Measurements from ENCODE around the gene LDB1.
A peak's percentile ranks its signal among the peaks of the same experiment; 100 is the strongest.

Gene LDB1, protein sequence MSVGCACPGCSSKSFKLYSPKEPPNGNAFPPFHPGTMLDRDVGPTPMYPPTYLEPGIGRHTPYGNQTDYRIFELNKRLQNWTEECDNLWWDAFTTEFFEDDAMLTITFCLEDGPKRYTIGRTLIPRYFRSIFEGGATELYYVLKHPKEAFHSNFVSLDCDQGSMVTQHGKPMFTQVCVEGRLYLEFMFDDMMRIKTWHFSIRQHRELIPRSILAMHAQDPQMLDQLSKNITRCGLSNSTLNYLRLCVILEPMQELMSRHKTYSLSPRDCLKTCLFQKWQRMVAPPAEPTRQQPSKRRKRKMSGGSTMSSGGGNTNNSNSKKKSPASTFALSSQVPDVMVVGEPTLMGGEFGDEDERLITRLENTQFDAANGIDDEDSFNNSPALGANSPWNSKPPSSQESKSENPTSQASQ

DNA sequence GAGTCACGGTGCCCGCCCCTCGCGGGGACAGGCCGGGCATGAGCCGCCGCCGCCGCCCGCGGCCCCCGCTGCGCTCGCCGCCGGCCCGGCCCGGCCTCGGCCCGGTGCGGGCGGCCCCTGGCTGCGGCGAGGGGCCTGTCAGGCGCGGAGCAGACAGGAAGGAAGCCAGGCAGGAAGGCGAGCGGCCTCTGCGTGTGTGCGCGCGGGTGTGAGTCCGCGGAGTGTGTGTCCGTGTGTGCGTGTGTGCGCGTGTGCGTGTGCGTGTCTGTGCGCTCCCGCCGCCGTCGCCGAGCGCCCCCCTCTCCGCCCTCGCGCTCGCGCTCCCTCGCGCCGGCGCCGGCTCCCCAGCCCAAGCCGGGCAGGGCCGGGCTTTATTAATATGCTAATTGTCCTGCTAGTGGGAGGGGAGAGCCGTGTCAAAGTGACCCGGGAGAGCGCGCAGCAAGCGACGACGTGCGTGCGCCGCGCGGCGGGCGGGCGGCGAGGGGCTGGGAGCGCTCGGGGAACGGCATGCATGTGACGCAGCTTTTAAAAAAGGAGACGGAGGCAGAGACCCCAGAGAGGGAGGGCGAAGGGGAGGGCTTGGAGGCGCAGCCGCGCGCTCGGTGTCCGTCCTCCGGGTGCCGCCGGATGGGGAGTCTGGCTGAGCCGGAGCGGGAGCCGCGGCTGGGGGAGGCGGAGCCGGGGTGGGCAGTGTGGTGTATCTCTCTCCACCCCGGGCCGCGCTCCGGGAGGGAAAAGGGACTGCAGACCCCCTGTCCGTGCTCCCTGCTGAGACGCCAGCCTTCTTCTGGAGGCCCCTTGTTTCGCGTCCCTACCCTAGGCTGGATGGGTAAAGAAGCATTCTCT lies at the start of gene LDB1:
LDB1 (minus strand) TSS at position 227 of the 849 bp plus-strand sequence. CDS start 258 bp downstream, outside the sequence.
- DNase-seq = peak; percentile 96

- no peak for DNase-seq
Measured at GRCh38 chr10:102167861-102168260, 47.7 kb upstream of the LDB1 start.

DNA sequence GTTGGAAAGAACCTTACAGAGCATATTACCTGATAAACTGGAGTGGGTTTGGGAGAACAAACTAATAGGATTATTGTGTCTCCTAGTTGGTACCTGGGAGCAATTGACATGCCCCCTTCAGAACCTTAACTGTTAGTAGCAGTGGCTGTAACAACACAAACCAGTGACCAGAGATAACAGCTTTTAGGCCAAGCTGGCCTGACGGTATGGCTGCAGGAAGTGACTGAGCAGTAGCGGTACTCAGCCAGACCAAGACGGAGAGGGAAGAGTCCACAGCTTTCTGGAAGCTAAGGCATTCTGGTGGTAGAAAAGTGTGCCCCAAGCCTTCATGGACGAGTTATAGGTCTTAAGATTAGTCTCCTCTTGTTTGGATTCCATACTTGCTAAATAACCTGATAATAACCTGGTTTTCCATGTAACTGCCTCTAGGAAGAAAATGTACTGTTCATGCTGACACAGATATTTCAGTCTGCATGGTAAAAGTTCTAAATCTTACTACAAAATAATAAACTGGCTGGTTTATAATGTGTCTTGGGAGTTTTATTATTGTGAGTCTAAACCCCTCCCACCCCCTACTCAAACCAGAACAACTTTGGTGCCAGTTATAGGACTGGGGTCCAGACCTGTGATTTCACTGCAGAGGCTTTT lies 43.3 kb upstream of the LDB1 start:
- DNase-seq = no peak

GRCh38 chr10:102159831-102160230 lies 39.7 kb upstream of the LDB1 start:
- no peak for DNase-seq

GRCh38 chr10:102159051-102159597 lies 39.0 kb upstream of the LDB1 start:
- DNase-seq = no peak

DNA sequence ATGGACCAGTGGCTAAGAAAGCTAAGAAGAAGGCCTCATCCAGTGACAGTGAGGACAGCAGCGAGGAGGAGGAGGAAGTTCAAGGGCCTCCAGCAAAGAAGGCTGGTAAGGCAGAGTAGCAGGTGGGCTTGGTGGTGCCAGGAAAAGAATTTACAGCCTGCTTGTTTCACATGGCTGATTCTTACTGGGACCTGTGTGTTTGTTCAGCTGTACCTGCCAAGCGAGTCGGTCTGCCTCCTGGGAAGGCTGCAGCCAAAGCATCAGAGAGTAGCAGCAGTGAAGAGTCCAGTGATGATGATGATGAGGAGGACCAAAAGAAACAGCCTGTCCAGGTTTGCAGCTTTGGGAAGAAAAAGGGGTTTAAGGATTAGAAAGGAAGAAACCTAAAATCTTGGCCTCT lies 37.1 kb upstream of the LDB1 start:
- no peak for DNase-seq

- no peak for DNase-seq
Measured at GRCh38 chr10:102154466-102155116, 34.4 kb upstream of the LDB1 start.

GRCh38 chr10:102153093-102153620 lies 33.0 kb upstream of the LDB1 start:
- peak; percentile 15 for DNase-seq

DNA sequence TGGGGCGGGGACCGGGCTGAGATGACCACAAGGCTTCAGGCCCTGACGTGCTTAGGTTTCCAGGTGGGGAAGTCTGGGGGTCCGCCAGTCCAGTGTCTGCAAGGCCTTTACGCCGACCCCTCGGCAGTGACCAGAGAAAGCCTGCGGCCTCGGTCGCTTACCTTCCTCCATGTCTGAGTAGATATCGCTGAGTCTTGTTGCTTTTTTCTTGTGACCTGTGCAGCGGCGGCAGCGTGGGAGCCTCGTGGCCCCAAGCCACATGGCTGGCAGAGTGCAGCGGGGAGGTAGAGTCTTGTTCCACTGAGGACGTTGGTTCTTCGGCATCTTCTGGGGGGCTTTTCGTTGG lies 32.4 kb upstream of the LDB1 start:
- DNase-seq = no peak

GRCh38 chr10:102151774-102152544 lies 31.8 kb upstream of the LDB1 start, which contains the start of gene NOLC1:
Gene NOLC1 (plus strand): TSS chr10:102152389. CDS start chr10:102152411, 22 bp downstream.
- peak; percentile 99 for DNase-seq

GRCh38 chr10:102150970-102151773 lies 31.0 kb upstream of the LDB1 start:
- no peak for DNase-seq

DNA sequence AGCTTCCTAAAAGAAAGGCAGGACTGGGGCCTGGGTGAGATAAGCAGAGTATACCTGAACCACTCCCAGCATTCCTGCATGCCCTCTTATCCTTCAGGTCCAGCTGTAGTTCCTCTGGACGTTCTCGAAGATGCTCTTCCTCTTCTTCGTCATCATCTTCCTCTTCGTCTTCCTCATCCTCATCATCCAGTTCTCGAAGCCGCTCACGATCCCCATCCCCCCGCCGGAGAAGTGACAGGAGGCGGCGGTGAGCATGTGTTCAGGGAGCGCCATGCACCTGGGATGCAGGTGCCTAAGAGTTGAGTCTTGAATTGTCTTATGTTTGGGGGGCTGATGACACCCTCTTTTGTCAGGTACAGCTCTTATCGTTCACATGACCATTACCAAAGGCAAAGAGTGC lies 28.1 kb upstream of the LDB1 start:
- no peak for DNase-seq

GRCh38 chr10:102147561-102147960 lies 27.4 kb upstream of the LDB1 start:
- no peak for DNase-seq

DNA sequence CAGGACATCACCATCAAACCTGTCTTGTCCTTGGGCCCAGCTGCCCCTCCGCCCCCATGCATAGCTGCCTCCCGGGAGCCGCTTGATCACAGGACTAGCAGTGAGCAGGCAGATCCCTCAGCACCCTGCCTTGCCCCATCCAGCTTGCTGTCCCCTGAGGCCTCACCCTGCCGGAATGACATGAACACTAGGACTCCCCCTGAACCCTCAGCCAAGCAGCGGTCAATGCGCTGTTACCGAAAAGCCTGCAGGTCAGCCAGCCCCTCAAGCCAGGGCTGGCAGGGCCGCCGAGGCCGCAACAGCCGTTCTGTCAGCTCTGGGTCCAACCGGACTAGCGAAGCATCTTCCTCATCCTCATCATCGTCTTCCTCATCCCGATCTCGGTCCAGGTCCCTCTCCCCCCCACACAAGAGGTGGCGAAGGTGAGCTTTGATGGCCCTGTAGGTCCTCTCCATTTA lies 26.8 kb upstream of the LDB1 start:
- DNase-seq = no peak

DNA sequence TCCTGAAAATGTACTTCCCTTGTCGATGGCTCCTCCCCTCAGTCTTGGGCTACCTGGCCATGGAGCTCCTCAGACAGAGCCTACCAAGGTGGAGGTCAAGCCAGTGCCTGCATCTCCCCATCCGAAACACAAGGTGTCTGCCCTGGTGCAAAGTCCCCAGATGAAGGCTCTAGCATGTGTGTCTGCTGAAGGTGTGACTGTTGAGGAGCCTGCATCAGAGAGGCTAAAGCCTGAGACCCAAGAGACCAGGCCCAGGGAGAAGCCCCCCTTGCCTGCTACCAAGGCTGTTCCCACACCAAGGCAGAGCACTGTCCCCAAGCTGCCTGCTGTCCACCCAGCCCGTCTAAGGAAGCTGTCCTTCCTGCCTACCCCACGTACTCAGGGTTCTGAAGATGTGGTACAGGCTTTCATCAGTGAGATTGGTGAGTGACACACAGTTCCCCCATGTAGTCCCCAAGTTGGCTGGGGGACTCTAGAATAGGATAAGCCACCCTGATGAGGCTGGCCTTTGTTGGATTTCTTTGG lies 21.5 kb upstream of the LDB1 start:
- DNase-seq = no peak

- DNase-seq = no peak
Measured at GRCh38 chr10:102140913-102141540, 20.9 kb upstream of the LDB1 start.

- no peak for DNase-seq
Measured at GRCh38 chr10:102140218-102140617, 20.1 kb upstream of the LDB1 start.

DNA sequence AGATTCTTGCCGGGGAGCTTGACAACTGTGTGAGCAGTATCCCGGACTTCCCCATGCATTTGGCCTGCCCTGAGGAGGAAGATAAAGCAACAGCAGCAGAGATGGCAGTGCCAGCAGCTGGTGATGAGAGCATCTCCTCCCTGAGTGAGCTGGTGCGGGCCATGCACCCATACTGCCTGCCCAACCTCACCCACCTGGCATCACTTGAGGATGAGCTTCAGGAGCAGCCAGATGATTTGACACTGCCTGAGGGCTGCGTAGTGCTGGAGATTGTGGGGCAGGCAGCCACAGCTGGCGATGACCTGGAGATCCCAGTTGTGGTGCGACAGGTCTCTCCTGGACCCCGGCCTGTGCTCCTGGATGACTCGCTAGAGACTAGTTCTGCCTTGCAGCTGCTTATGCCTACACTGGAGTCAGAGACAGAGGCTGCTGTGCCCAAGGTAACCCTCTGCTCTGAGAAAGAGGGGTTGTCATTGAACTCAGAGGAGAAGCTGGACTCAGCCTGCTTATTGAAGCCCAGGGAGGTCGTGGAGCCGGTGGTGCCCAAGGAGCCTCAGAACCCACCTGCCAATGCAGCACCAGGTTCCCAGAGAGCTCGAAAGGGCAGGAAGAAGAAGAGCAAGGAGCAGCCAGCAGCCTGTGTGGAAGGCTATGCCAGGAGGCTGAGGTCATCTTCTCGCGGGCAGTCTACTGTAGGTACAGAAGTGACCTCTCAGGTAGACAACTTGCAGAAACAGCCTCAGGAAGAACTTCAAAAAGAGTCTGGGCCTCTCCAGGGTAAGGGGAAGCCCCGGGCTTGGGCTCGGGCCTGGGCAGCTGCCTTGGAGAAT lies 19.3 kb upstream of the LDB1 start:
- no peak for DNase-seq

All from eye (tissue), 1 donor.